ENCODE results near the gene KRTAP4-6.

GRCh38 chr17:41171886-41172285 lies 31.5 kb upstream of the KRTAP4-6 start:
- TF ChIP-seq CTCF (IDR thresholded peaks at IDR 0.05): no peak
- no peak for TF ChIP-seq POLR2A (IDR thresholded peaks at IDR 0.05)

Data from lower leg skin (tissue), 3 donors.